Hypothalamus (tissue), 51 donors: ENCODE measurements around the gene SENP7.
"Not testable (repeated sequence)": the region's sequence is repeated elsewhere in the genome, so short reads cannot be mapped to it uniquely, and the experiment has no call there.

Experiments used
- DNase-seq, 51 donors: peaks; one replicate each; lab custom pipeline; 2025; lab: John Stamatoyannopoulos, UW

Gene SENP7

GRCh38 chr3:101340591-101340990 lies 172.4 kb downstream of the SENP7 start:
- DNase-seq = no peak

- no peak for DNase-seq
Observed at GRCh38 chr3:101333883-101334282, 179.1 kb downstream of the SENP7 start.

GRCh38 chr3:101329016-101329673 lies 183.9 kb downstream of the SENP7 start:
- DNase-seq = no peak

GRCh38 chr3:101325393-101326134 lies 187.4 kb downstream of the SENP7 start:
- DNase-seq = no peak

- no peak for DNase-seq
Observed at GRCh38 chr3:101320475-101320874, 192.5 kb downstream of the SENP7 start, which contains the start of gene IMPG2. IMPG2 (minus strand) TSS chr3:101320575; CDS start chr3:101320372, 203 bp downstream.

GRCh38 chr3:101319531-101319930 lies 193.5 kb downstream of the SENP7 start:
- DNase-seq = no peak

- DNase-seq = no peak
Observed at GRCh38 chr3:101312545-101312944, 200.5 kb downstream of the SENP7 start.

GRCh38 chr3:101311676-101312075 lies 201.3 kb downstream of the SENP7 start:
- no peak for DNase-seq

GRCh38 chr3:101310978-101311375 lies 202.0 kb downstream of the SENP7 start:
- DNase-seq = no peak

- not testable (repeated sequence) for DNase-seq
Observed at GRCh38 chr3:101308147-101308772, 204.8 kb downstream of the SENP7 start.

GRCh38 chr3:101303836-101304235 lies 209.2 kb downstream of the SENP7 start:
- DNase-seq = no peak

GRCh38 chr3:101303089-101303731 lies 209.8 kb downstream of the SENP7 start:
- DNase-seq = no peak

- DNase-seq = no peak
Observed at GRCh38 chr3:101300073-101300472, 212.9 kb downstream of the SENP7 start.

- DNase-seq = no peak
Observed at GRCh38 chr3:101292027-101292426, 221.0 kb downstream of the SENP7 start.

- DNase-seq = no peak
Observed at GRCh38 chr3:101288294-101288693, 224.7 kb downstream of the SENP7 start.

GRCh38 chr3:101284757-101285156 lies 228.3 kb downstream of the SENP7 start:
- DNase-seq = no peak

- DNase-seq = no peak
Observed at GRCh38 chr3:101281521-101282030, 231.4 kb downstream of the SENP7 start.

- DNase-seq = peak in 1 of 51 donors; percentile 21
Observed at GRCh38 chr3:101279765-101280385, 233.1 kb downstream of the SENP7 start.

GRCh38 chr3:101279162-101279561 lies 233.8 kb downstream of the SENP7 start:
- DNase-seq = no peak

GRCh38 chr3:101278727-101279126 lies 234.3 kb downstream of the SENP7 start:
- DNase-seq = no peak
